Mammary epithelial cell (primary cell): Measurements from ENCODE around the gene UGT1A5.

Source experiments
- CTCF ChIP-seq, 2 donors: IDR thresholded peaks in 1 of 2; conservative IDR thresholded peaks in 1 of 2; 2 replicates each; pipeline ENCODE4 v1.5.1; 2011 to 2012; ENCODE audit warnings: inconsistent platforms in 2 of 2, low read length in 2 of 2, mild to moderate bottlenecking in 2 of 2, control low read depth in 1 of 2, low read depth in 1 of 2; ENCODE audit not compliant: insufficient read depth in 1 of 2; ENCODE audit errors: extremely low read depth in 1 of 2
- EZH2 ChIP-seq: IDR thresholded peaks from 2 replicates; pipeline ENCODE4 v1.6.1; 2012; ENCODE audit warnings: low read length, inconsistent platforms, borderline replicate concordance

GRCh38 chr2:233689501-233689900 is 23.2 kb upstream of the UGT1A5 start:
- TF ChIP-seq CTCF (conservative IDR thresholded peaks at IDR 0.05 in 1 of 2, IDR thresholded peaks at IDR 0.05 in 1 of 2; ENCODE audit: extremely low read depth in 1 of 2, insufficient read depth in 1 of 2, low read depth in 1 of 2, low read length in 2 of 2) (no peak), EZH2 (no peak)
